Measurements from ENCODE around the gene CXCL11.
"Not testable (repeated sequence)": the region's sequence is repeated elsewhere in the genome, so short reads cannot be mapped to it uniquely, and the experiment has no call there.

Gene CXCL11

DNA sequence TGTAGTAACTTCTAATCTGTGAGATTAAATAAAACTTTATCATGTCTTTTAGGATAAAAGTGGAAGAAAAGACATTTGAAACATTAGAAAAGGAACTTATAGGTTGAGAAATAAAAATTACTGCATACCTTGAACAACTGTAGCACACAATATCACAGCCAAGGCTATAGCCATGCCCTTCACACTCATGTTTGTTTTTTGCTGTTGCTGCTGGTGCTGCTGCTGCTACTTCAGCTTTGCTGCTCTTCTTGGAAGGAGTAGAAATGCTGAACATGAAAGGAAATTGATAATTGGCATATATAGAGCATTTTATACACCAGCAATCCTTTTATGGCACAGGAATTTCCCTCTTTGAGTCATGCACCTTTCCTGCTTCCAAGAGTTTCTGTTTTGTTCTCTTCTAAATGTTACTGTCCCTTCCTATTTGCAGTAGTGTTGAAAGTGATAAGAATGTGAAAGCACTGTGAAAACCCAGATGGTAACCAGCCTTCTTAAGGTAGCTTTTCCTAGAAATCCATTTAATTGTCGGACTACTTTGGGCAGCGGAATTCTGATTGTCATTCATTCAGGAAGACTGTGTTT is at the start of gene CXCL11:
TSS of gene CXCL11 (minus strand) at position 272 of the 582 bp plus-strand sequence. CDS start at position 189, 83 bp downstream.
- in situ Hi-C loops (cut with HindIII; ENCODE audit: low sequenced_read_pairs), result no loop called here

- in situ Hi-C loops (cut with HindIII; ENCODE audit: low sequenced_read_pairs), result no loop called here
These were observed 48.7 kb upstream of the CXCL11 start for GRCh38 chr4:76084542-76084941.

GRCh38 chr4:76083386-76083988 is 47.6 kb upstream of the CXCL11 start:
- in situ Hi-C loops (cut with HindIII; ENCODE audit: low sequenced_read_pairs), result no loop called here

DNA sequence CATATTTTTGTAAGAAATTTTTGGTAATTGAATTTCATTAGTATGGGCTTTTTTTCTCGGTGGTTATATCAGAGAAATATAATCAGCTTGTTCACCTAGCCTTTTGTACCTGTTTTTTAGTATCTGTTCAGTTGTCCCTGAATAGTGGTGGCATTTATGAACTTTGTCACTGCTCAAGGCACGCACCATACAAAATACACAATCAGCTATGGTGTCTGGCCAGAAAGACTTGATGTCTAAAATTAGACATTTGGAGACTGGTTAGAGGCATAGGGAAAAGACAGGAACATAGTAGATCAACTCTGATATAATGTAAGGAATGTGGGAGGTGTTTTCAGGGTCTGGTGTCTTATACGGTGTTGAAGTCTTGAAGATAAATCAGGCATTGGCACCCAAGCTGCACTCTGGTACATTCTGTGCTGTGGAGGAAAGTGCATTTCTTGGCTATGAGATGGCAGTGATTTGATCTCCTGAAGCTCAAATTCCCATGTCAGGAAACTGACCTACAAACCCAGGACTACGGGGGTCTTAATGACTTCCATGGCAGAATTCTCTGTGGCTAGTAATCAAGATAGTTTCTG is 42.3 kb upstream of the CXCL11 start:
- in situ Hi-C loops (cut with HindIII; ENCODE audit: low sequenced_read_pairs), result no loop called here

GRCh38 chr4:76074993-76075600 is 39.2 kb upstream of the CXCL11 start:
- in situ Hi-C loops (cut with HindIII; ENCODE audit: low sequenced_read_pairs), result no loop called here

DNA sequence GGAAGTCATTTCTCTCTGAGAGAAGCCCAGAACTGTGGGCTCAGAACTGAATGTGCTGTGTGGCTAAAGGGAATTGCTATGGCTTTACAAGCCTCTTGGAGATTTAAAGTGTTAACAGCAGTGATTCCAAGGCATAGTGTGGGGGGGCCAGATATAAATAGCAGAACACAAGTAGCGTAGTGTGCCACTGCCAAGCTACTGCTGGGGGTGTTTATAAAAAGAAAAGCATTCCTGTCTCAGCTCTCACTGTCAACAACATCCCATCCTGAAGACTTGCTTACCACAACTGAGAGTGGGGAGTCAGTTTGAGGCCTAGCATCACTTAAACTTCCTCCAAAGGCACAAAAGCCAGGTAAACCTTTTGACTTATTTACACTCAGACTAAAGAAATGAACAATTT is 38.6 kb upstream of the CXCL11 start, which contains the start of gene ART3:
TSS of gene ART3 (plus strand) at position 242 of the 400 bp plus-strand sequence. CDS start 1,181 bp downstream, outside the sequence.
- in situ Hi-C loops (cut with HindIII; ENCODE audit: low sequenced_read_pairs), result no loop called here

GRCh38 chr4:76072760-76073159 is 36.9 kb upstream of the CXCL11 start:
- in situ Hi-C loops (cut with HindIII; ENCODE audit: low sequenced_read_pairs), result no loop called here

DNA sequence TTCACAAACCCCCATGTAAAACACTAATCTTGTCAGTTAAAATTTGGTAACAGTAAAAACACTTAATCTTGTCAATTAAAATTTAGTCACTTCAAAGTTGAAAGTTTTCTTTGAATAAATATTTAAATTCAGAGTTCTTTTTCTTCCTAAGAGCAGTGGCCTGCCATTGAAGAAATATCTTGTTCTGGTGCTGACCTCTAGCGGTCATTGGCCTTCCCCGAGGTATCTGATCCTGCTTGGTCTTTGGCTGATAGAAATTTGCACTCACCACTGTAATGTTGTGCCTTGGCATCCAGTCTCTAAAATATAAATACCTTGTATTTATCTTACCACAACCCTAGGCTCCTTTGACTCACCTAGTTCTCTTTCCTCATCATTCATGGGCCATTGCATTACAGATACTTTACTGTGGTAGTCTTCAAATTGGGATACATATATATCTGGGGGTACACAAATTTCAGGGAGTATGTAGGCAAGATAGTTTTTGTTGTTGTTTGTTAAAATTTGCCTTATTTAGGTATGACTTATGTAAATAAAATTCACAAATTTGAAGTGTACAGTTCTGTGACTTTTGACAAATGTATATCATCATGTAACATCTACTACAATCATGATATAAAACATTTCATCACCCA is 31.9 kb upstream of the CXCL11 start:
- in situ Hi-C loops (cut with HindIII; ENCODE audit: low sequenced_read_pairs), result no loop called here

DNA sequence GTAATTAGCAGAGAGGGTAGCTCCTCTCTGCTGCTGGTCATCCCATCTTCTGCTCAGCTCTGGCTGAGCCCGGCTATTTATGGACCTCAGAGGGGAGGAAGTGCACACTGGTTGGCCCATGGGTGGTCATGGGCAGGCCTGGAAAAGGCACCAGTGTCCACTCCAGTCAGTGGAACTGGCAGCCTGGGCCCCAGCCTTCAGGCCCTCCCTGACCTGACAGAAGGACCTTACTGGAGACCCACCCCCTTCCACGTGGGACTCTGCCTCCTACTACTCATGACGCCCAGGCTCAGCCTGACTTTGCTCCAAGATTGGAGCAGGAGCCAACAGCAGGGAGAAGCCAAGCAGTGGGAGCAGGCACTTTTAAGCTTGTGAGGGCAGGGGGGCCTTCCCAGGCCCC is 30.7 kb upstream of the CXCL11 start:
- in situ Hi-C loops (cut with HindIII; ENCODE audit: low sequenced_read_pairs), result no loop called here

DNA sequence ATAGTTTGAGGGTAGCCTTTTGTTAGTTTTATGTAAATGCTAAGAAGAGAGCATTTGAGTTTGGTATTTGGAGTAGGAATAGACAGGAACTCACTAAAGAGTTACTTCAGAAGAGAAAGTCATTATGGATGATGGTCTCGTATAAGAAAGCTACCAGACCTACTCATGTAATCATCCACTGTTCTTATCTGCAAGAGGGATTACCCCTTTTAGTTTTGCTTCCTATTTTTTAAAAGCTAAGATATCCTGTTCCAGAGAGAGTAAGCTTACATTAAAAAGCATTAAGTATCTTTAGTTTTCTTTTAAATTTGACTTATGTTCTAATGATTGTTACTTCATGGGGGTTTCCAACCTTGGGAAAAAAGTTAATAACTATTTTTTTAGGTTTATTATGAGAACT is 26.1 kb upstream of the CXCL11 start:
- in situ Hi-C loops (cut with HindIII; ENCODE audit: low sequenced_read_pairs), result no loop called here

DNA sequence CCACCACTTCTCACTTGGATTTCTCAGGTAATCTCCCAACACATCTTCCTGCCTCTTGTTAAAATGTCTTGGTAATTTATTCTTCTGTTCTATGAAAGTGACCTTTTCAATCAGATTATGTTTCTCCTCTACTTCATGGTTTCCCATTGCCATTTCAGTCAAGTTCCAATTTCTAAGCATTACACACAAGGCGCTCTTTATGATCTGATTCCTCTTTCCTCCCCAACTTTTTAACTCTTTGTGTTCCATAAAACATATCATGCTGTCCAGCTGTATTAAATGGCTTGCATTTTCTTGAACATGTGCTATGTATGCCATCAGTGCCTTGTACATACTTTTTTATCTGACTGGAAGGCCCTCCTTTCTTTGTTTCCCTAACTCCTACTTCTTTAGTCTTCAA is 25.6 kb upstream of the CXCL11 start:
- in situ Hi-C loops (cut with HindIII; ENCODE audit: low sequenced_read_pairs), result no loop called here

DNA sequence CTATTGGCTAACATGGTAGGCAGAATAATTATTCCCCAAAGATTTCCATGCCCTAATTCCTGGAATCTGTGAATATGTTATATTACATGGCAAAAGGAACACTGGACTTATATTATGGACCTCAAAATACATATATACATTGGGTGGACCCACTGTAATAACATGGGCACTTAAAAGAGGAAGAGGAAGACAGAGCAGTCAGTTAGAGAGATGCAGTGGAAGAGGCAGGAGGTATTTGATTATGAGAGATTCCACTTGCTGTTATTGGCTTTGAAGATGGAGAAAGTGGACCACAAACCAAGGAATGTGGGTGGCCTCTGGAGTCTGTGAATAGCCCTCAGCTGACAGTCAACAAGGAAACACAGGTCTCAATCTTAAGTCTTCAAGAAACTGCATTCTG is 24.6 kb upstream of the CXCL11 start:
- in situ Hi-C loops (cut with HindIII; ENCODE audit: low sequenced_read_pairs), result no loop called here

DNA sequence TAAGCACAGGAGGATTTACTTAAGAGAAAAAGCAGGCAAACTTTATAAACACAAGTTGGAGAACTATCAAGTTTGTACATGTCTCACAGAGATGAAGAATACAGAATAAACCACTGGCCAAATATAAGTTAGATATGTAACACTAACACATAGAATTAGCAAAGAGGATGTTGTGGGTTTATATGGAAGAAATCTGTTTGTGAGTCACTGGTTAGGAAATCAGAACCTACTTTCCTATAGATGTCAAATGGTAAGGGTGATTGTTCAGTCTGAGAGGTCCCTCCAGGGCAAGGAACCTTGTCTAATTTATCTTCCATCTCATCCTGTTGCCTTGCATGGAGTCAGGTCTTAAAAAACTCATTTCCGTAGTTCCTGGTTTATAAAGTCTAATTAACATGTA is 23.9 kb upstream of the CXCL11 start:
- in situ Hi-C loops (cut with HindIII; ENCODE audit: low sequenced_read_pairs), result loop anchor here (5.0 kb wide), 1 partner anchor 67 kb away; the partner anchor contains the start of gene SDAD1

DNA sequence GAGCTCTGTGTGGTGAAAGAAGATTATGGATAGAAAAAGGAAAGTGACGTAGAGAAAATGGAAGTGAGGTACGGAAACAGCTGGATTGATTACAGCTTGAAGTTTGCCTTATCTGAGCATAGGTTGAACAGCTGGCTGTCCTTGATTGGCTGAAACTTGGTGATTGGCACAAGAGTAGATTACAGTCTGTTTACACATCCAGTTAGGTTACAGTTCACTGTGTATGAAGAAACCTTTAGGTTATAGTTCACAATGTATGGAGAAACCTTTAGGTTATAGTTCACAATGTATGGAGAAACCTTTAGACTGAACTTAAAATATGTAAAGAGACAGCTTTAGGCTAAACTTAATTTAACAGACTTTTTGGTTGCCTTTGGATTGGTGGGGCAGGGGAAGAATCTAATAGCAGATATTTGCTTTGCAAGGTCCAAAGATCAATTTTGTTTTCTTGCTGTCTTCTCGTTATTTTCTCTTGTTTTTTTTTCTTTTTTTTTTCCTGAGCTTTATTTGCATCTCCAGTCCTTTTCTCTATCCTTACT is 23.1 kb upstream of the CXCL11 start:
- in situ Hi-C loops (cut with HindIII; ENCODE audit: low sequenced_read_pairs), result loop anchor here (5.0 kb wide), 1 partner anchor 67 kb away; the partner anchor contains the start of gene SDAD1

GRCh38 chr4:76058302-76058701 is 22.4 kb upstream of the CXCL11 start:
- in situ Hi-C loops (cut with HindIII; ENCODE audit: low sequenced_read_pairs), result loop anchor here (5.0 kb wide), 1 partner anchor 66 kb away; the partner anchor contains the start of gene SDAD1

GRCh38 chr4:76055421-76055820 is 19.6 kb upstream of the CXCL11 start:
- in situ Hi-C loops (cut with HindIII; ENCODE audit: low sequenced_read_pairs), result loop anchor here (5.0 kb wide), 1 partner anchor 63 kb away; the partner anchor contains the start of gene SDAD1

- in situ Hi-C loops (cut with HindIII; ENCODE audit: low sequenced_read_pairs), result loop anchor here (5.0 kb wide), 1 partner anchor 63 kb away; the partner anchor contains the start of gene SDAD1
These were observed 19.1 kb upstream of the CXCL11 start for GRCh38 chr4:76055016-76055415.

DNA sequence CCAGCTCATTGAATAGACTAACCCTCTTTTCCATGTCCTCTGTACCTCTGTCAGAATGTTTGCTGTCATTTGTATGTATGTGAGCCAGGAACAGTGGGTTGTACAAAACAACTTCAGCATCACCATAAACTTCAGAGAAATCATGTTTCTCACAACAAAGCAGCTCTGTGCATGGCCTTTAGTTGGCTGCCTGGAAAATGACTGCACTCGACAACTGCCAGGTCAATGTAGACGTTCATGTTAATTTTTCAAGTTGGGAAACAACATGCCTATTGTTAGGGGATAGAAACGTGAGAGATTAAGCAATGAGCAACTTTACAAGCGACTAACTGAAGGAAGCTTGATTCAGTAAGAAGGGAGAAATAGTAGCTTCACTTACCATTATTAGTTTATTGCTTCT is 17.9 kb upstream of the CXCL11 start:
- in situ Hi-C loops (cut with HindIII; ENCODE audit: low sequenced_read_pairs), result no loop called here

DNA sequence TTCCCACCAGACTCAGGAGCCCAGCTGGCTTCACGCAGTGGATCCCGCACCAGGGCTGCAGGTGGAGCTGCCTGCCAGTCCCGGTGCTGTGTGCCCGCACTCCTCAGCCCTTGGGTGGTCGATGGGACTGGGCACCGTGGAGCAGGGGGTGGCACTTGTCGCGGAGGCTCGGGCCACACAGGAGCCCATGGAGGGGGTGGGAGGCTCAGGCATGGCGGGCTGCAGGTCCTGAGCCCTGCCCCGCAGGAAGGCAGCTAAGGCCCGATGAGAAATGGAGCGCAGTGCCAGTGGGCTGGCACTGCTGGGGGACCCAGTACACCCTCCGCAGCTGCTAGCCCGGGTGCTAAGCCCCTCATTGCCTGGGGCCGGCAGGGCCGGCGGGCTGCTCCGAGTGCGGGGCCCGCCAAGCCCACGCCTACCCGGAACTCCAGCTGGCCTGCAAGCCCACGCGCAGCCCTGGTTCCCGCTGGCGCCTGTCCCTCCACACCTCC is 14.7 kb upstream of the CXCL11 start:
- in situ Hi-C loops (cut with HindIII; ENCODE audit: low sequenced_read_pairs), result not testable (repeated sequence)

- in situ Hi-C loops (cut with HindIII; ENCODE audit: low sequenced_read_pairs), result not testable (repeated sequence)
These were observed 14.1 kb upstream of the CXCL11 start for GRCh38 chr4:76049860-76050416.
